Ovary (tissue), 9 donors: ENCODE data around the gene PERP. TPM values are rescaled to one million over a fixed set of nuclear protein-coding genes. Genes with fewer than 3 reads are reported as not detected.

Experiments used
- DNase-seq, 5 donors: peaks; one replicate each; pipeline ENCODE4 v3.0.0-alpha.2; 2019 to 2020
- H3K27ac ChIP-seq, 2 donors: fragments of 200-600 bp; one replicate each; pipeline versions ENCODE4 v1.5.1 to v1.8.0; 2019 to 2022
- H3K27me3 ChIP-seq: fragments of 200-600 bp; one replicate; pipeline ENCODE4 v1.8.0; 2022
- H3K36me3 ChIP-seq: fragments of 200-600 bp; sonication (generic); one replicate; pipeline ENCODE4 v1.5.1; 2019
- H3K4me1 ChIP-seq: one replicate; pipeline ENCODE4 v1.8.1; 2013; ENCODE audit warnings: mild to moderate bottlenecking, moderate library complexity; ENCODE audit not compliant: insufficient read depth
- H3K4me3 ChIP-seq: fragments of 200-600 bp; sonication (generic); one replicate; pipeline ENCODE4 v1.5.1; 2017
- H3K9me3 ChIP-seq, 2 donors: fragments of 200-600 bp in 1 of 2; sonication (generic) in 1 of 2; one replicate each; pipeline versions ENCODE4 v1.5.1 to v1.8.1; 2013 to 2019; ENCODE audit warnings: mild to moderate bottlenecking in 1 of 2, moderate library complexity in 1 of 2
- EP300 ChIP-seq: sonication (generic); formaldehyde crosslinking; IDR thresholded peaks from one replicate; pipeline ENCODE4 v1.6.1; 2017; ENCODE audit warnings: antibody characterized with exemption
- POLR2A ChIP-seq: fragments of 450-650 bp; IDR thresholded peaks from one replicate; pipeline ENCODE4 v1.6.1; 2017; ENCODE audit warnings: antibody characterized with exemption, mild to moderate bottlenecking, moderate library complexity
- WGBS, 3 donors: extraction: QIAGEN DNeasy Blood & Tissue Kit in 1 of 3; methylation state at CpG; one replicate each; pipeline versions ENCODE4 v1.1.5 to v1.1.7; 2013 to 2017; 5-methylcytosine and 5-hydroxymethylcytosine counted together
- intact Hi-C, 4 donors: fragments of 100-400 bp; cut with DNase I; formaldehyde crosslinking; loops; one replicate each; pipeline versions ENCODE4 v1.11.0 to v1.15.1; 2022 to 2023
- polyA plus RNA-seq, 2 donors: library from polyadenylated mRNA; stranded (reverse); fragments of 200-250 nt in 1 of 2; fragments of 350-450 nt in 1 of 2; fragmentation: Illumina TruSeq in 1 of 2; extraction: RNeasy Lipid Tissue Mini Kit (QIAGEN cat#74804) in 1 of 2; gene quantifications; one replicate each; pipeline ENCODE4 v1.2.3, GENCODE V29; 2013 to 2014
- total RNA-seq, 7 donors: library from RNA; depleted of rRNA in 2 of 7; stranded (reverse); fragments of >200 nt in 2 of 7; fragmentation: NEBNext Ultra II Directional in 3 of 7; extraction: Animal tissue kit (Norgen Biotek cat#: 25700) in 3 of 7; gene quantifications; one replicate each; pipeline versions ENCODE4 v1.1.0 to v1.2.4, GENCODE V29; 2016 to 2023
- TF ChIP-seq, protein P1 (sequence below), 3 donors: fragments of 450-650 bp in 2 of 3; fragments of 200-600 bp in 1 of 3; IDR thresholded peaks; one replicate each; pipeline versions ENCODE4 v1.5.1 to v1.8.0; 2016 to 2022; ENCODE audit warnings: antibody characterized with exemption in 3 of 3, mild to moderate bottlenecking in 1 of 3
- donor health status: DM: no; HTN: no; CAD: no; lungs with moderate emphysema.
- donor health status: DM: no; HTN: no; CAD: no.
- donor health status: Bipolar disorder and iron deficiency.
- donor health status: DM: yes; HTN: yes; CAD: no.
- donor health status: DM: no; HTN: no; CAD: no.
- donor health status: DM: yes; HTN: yes; CAD: no.

The PERP gene
- total and polyA plus RNA-seq, 9 donors: 3.1 to 56.2 (median 7.8) TPM

DNA sequence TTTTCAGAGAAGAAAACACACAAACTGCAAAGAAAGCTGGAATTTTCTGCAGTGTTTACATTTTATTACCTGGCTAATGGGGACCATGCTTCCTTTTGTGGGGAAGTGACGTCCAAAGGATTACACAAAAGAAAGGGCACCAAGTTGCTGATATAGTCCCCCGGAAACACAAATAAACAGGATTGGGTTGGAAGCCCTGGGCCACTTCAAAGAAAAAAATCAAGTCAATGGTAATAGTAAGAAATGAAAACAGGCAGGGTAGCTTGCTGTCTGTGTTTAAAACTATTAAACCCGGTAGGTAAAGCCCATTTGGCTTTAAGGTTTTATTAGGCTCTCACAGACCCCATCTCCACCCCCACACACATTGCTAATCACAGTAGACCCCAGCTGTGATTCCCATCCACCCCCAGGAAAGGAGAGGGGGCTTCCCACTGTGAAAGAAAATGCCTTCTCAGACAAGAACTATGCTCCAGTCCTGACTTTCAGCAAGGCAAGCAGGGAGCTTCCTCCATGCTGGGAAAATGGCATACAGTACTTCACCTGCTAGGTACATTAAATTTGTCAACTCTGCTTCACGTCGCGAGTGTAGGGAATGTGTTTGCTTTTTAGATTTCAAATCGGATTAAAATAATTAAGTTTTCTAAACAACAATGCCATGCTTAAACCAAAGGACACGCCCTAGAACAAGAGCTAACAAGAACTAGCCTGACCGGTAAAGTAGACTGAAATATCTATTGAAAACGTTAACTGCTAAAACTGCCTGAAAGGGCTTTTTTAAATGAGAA lies 1.1 kb downstream of the PERP start:
- Histone ChIP-seq H3K36me3 (no peaks in the 10 kb centered on the region), H3K4me1 (peaks cover 1% of the 10 kb centered on the region), H3K4me3 (peak overlapping the region; percentile 59), H3K27me3 (no peaks in the 10 kb centered on the region), H3K9me3 (no peaks in the 10 kb centered on the region), H3K27ac (no peak overlapping the region)
- TF ChIP-seq, protein P1, sequence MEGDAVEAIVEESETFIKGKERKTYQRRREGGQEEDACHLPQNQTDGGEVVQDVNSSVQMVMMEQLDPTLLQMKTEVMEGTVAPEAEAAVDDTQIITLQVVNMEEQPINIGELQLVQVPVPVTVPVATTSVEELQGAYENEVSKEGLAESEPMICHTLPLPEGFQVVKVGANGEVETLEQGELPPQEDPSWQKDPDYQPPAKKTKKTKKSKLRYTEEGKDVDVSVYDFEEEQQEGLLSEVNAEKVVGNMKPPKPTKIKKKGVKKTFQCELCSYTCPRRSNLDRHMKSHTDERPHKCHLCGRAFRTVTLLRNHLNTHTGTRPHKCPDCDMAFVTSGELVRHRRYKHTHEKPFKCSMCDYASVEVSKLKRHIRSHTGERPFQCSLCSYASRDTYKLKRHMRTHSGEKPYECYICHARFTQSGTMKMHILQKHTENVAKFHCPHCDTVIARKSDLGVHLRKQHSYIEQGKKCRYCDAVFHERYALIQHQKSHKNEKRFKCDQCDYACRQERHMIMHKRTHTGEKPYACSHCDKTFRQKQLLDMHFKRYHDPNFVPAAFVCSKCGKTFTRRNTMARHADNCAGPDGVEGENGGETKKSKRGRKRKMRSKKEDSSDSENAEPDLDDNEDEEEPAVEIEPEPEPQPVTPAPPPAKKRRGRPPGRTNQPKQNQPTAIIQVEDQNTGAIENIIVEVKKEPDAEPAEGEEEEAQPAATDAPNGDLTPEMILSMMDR (IDR thresholded peaks at IDR 0.05): no peak
- TF ChIP-seq POLR2A: no peak
- no peak for TF ChIP-seq EP300
- intact Hi-C loops: loop anchor here in 1 of 4 donors (10.0 kb wide), 1 partner anchor 101 kb away; no protein-coding TSS in a partner anchor
- WGBS, 3 donors: 33 to 40% (median 35%) methylated on average over 10 of the region's 10 CpGs
- DNase-seq: no peak

DNA sequence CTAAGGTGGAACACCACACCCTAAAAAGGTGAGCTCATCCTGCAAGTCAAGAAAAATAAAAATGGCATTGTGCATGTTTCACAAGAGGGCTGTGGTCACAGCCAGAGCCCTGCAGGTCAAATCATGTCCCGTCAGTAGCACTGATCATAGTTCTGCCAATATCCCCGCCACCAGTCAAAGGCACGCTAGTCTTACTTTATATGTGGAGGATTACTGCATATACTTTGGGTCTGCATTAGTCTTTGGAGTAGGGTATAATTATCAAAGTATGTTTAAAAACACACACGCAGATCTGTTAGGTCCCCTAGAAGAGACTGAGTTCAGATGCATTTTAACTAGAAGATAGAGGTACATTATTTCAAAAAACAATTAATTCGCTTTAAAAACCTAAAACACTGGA lies 1.8 kb downstream of the PERP start:
- H3K27me3 ChIP-seq: no peaks in the 10 kb centered on the region
- no peak overlapping the region for H3K27ac ChIP-seq
- no peaks in the 10 kb centered on the region for H3K36me3 ChIP-seq
- H3K4me1 ChIP-seq: peaks cover 1% of the 10 kb centered on the region
- 93 to 94% (median 93%) methylated on average over 5 of the region's 5 CpGs for WGBS, 3 donors
- intact Hi-C loops: loop anchor here in 1 of 4 donors (10.0 kb wide), 1 partner anchor 101 kb away; no protein-coding TSS in a partner anchor
- TF ChIP-seq POLR2A (no peak), EP300 (no peak)
- TF ChIP-seq, protein P1 (IDR thresholded peaks at IDR 0.05): no peak
- peak overlapping the region; percentile 59 for H3K4me3 ChIP-seq
- no peaks in the 10 kb centered on the region for H3K9me3 ChIP-seq
- DNase-seq: no peak

DNA sequence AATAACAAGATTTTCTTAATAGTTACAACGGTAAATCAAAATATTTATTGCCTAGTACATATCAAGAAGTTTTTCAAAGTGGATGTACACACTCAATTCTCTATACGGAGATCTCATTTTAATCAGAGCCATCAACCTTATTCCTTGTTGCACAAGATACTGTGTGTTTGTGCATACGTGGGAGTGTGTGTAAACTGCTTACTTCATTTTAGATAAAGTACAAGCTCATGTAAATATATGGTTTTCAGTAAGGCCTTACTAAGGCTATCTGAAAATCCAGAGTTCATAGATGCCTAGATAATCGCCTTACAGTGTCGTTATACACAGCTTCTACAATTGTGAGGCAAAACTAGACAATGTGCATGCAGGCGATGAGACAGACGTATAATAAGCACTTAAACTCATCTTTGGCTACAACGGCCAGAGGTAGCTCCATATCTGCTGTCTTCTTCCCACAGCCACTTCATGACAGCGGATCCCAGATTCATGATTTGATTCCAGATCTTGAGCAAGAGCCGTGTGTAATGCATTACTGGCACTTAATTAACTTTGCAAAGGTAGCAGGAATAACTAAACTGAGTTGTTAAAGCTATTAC lies 2.5 kb downstream of the PERP start:
- peaks cover 1% of the 10 kb centered on the region for H3K4me1 ChIP-seq
- no peak for DNase-seq
- H3K4me3 ChIP-seq: no peak overlapping the region
- H3K36me3 ChIP-seq: no peaks in the 10 kb centered on the region
- H3K27me3 ChIP-seq: no peaks in the 10 kb centered on the region
- 64 to 82% (median 82%) methylated on average over 10 of the region's 10 CpGs for WGBS, 3 donors
- no peak for TF ChIP-seq EP300
- H3K27ac ChIP-seq: no peak overlapping the region
- intact Hi-C loops: loop anchor here in 1 of 4 donors (10.0 kb wide), 1 partner anchor 100 kb away; no protein-coding TSS in a partner anchor
- no peaks in the 10 kb centered on the region for H3K9me3 ChIP-seq

DNA sequence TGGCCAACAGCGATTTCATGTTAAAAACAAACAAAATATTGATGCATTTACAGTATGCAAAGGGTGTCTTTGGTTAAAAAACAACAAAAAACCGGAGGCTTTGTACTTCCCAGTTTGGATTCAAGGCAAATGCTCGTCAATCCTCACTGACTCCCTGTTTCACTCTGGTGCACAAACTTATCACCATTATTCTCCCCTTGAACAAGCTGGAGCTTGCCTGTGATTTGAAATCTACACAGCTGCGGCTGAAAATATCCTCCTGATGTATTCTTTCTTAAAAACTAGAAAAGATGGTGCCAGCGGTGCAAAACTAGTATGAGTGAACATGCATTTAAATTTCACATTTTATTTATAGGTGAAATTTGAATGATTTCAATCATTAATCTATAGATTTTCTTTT lies 3.3 kb downstream of the PERP start:
- Histone ChIP-seq H3K27me3 (no peaks in the 10 kb centered on the region), H3K4me1 (peaks cover 1% of the 10 kb centered on the region), H3K9me3 (no peaks in the 10 kb centered on the region), H3K27ac (no peak overlapping the region), H3K4me3 (no peak overlapping the region), H3K36me3 (no peaks in the 10 kb centered on the region)
- no peak for DNase-seq
- no peak for TF ChIP-seq EP300
- TF ChIP-seq, protein P1 (IDR thresholded peaks at IDR 0.05): no peak
- TF ChIP-seq POLR2A: no peak
- WGBS, 3 donors: 78 to 87% (median 83%) methylated on average over 5 of the region's 5 CpGs
- intact Hi-C loops: loop anchor here in 1 of 4 donors (10.0 kb wide), 1 partner anchor 99 kb away; no protein-coding TSS in a partner anchor
